GM13977 (cell line): ENCODE measurements around the gene AKIRIN1.

ENCODE experiments used
- DNase-seq: peaks from one replicate; pipeline ENCODE4 v3.0.0; 2012; ENCODE audit warnings: low spot score
- in situ Hi-C: fragments of 300-500 bp; cut with MboI; formaldehyde crosslinking; loops from one replicate; pipeline ENCODE4 v1.12.0; 2022; ENCODE audit warnings: low sequenced_read_pairs, low pct_unique_long_range_greater_than_20kb, mixed read lengths, inconsistent platforms; ENCODE audit not compliant: unreplicated experiment
- TF ChIP-seq, protein P1 (sequence below): IDR thresholded peaks from 2 replicates; pipeline ENCODE4 v1.5.1; 2012; ENCODE audit warnings: mild to moderate bottlenecking, control low read depth; ENCODE audit not compliant: insufficient read depth; ENCODE audit errors: extremely low read depth, missing control alignments

The AKIRIN1 gene

DNA sequence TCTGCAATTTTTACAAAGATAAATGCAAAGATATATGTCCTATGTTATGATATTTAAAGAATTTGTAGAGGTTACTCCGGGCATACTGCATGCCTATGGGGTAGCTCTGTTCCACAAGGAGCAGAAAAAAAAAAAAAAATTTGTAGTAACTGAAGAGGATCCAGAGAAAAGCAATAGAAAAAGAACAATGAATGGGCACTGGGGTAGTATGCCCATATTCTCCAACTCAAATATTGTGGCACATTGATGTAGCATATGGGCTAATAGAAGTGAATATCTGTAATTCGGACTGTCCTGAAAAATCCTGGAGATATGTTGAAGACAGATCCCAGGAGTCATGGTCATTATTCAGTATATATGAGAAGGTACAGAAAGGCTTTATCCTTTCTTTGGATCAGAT lies 1.1 kb upstream of the AKIRIN1 start:
- no peak for DNase-seq
- in situ Hi-C loops, result no loop called here
- TF ChIP-seq, protein P1, sequence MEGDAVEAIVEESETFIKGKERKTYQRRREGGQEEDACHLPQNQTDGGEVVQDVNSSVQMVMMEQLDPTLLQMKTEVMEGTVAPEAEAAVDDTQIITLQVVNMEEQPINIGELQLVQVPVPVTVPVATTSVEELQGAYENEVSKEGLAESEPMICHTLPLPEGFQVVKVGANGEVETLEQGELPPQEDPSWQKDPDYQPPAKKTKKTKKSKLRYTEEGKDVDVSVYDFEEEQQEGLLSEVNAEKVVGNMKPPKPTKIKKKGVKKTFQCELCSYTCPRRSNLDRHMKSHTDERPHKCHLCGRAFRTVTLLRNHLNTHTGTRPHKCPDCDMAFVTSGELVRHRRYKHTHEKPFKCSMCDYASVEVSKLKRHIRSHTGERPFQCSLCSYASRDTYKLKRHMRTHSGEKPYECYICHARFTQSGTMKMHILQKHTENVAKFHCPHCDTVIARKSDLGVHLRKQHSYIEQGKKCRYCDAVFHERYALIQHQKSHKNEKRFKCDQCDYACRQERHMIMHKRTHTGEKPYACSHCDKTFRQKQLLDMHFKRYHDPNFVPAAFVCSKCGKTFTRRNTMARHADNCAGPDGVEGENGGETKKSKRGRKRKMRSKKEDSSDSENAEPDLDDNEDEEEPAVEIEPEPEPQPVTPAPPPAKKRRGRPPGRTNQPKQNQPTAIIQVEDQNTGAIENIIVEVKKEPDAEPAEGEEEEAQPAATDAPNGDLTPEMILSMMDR, result no peak

DNA sequence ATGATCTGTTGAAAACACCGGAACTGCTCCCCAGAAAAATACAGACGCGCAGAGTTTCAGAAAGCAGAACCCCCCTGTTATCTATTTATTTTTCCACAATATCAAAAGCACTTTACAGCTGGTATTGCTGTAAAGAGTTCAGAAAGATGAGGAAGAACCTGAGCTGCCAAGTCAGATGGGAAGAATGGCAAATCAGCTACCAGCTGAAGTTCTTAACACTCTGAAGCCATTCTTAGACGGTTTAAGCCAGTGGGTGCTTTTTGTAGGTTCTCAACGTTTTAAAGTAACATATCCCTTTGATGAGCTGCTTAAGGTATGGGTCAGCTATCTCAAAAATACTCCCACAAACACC lies 714 bp upstream of the AKIRIN1 start:
- no peak for DNase-seq
- in situ Hi-C loops, result no loop called here
- TF ChIP-seq, protein P1, result no peak

DNA sequence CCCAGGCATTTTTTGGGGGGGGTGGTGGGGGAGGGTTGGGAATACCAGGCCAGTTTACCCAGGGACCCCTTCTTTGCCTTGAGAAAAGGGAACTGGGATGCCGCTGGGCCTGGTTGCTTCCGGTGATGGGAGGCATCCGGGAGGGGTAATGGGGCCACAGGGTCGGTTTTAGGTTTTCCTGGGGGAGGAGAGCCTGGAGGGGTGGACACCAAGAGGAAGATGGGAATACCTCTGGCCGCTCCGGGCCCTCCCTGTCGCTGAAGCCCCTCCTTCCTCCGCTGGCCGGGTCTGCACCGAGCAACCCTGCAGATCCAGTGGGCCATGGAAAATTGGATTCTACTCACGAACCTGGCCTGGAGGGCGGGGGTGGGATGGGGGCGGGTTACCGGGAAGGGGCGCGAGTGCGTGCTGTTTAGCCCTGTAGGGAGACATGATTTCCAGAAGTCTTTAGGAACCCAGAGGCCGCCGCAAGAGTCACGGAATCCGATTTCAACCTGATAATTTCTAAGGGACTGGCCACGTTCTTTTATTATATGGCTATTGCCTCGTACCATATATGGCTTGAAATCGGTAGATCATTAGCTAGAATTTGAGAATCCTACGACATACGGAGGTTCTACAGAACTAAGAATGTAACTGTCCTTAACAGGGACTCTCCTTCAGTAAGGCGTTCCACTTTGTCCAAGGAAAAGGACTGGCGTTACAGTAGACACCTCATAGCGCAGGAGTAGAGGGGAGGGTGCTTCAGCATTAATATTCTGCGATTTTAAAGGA lies 749 bp downstream of the AKIRIN1 start:
- TF ChIP-seq, protein P1, result no peak
- in situ Hi-C loops, result no loop called here
- no peak for DNase-seq

DNA sequence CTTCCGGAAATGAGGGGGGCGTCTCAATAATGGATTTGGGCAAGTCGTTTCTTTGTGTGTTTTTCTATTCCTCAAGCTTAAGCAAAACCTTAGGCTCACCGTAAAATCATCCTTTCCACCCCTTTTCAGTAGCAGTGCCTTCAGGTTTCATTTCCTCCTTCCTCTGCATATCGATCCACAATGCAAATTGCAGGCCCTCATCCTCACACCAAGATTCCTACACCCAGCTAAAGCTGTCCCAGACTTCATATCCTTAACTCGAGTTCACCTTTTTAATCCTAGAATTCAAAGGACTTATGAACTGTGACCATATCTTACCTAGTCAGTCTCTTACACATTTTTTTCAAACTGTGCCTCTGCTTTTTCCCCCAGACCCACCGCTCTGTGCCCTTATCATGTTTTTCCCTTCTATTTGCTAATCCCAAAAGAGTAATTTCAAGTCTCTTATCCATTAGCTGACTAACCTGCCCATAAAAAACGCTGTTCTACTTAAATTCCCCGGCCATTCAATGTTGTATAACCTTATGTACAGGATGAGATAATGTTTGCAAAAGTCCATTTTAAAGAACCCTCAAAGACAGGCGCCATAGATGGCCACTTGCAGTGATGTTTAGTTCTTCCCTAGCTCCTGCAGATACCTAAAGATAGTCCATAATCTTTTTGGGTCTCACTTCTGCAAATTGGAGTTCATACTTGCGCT lies 1.5 kb downstream of the AKIRIN1 start:
- in situ Hi-C loops, result no loop called here
- peak; percentile 33 for DNase-seq
- TF ChIP-seq, protein P1, result no peak

DNA sequence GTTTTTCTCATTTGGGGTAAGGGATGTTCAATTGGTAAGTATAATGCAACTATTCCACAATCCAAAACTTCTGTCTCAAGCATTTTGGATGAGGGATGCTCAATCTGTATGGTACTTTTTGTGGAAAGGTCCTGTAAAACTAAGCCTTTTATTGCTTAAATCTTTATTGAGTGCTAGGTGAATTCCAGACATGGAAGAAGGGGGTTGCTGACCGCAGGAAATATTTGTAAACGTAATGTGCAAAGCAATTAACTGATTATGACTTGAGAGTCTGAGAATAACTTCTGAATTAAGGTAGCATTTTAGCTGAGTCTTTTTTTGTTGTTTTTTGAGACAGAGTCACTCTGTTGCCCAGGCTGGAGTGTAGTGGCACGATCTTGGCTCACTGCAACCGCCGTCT lies 3.1 kb downstream of the AKIRIN1 start:
- TF ChIP-seq, protein P1, result no peak
- in situ Hi-C loops, result no loop called here
- DNase-seq, result no peak

DNA sequence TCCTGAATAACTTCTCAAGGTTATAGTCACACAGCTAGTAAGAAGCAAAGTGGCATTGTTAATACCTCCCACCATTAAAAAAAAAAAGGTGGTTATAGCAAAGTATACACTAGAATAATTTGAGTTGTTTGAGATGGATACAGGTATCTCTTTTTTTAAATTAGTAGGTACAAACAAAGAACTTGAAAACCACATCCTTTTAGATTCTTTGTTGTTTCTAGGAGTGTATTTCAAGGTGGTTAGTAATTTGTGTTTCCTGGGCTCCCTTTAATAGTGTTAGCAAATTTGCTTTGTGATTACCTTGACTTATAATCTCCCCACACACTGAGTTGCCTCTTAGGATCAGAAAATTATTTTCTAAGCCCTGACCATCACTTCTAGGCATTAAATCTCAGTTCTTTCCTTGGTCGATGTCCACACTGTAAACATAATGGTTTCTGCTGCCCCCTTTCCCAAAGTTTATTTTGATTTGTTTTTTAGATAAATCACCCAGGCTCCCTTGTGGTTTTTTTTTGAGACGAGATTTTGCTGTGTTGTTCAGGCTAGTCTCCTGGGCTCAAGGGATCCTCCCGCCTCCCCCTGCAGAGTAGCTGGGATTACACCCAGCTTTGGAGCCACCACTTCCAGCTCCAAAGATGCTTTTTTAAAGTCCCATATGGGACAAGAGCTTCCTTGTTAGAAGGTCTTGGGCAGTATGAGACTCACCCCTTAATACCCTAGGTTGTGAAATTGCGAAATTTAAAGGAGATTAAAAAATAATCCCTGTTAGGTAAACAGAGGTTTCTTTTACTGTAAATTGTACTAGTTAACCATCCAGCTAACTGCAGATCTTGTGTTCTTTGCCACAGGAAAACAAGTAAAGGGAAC lies 6.2 kb downstream of the AKIRIN1 start:
- TF ChIP-seq, protein P1, result no peak
- DNase-seq, result no peak
- in situ Hi-C loops, result no loop called here
